Transverse colon (tissue), 4 donors: Measurements from ENCODE around the gene LMO1. TPM values are rescaled to one million over a fixed set of nuclear protein-coding genes. Genes with fewer than 3 reads are reported as not detected.

Experiments used
- DNase-seq: peaks from one replicate; pipeline ENCODE4 v3.0.0-alpha.2; 2019
- H3K27ac ChIP-seq, 4 donors: fragments of 200-600 bp; sonication (generic); 2 replicates each; pipeline ENCODE4 v1.5.1; 2016 to 2018; ENCODE audit warnings: inconsistent platforms in 4 of 4
- H3K27me3 ChIP-seq: fragments of 200-600 bp; sonication (generic); 2 replicates; pipeline ENCODE4 v1.5.1; 2017; ENCODE audit warnings: inconsistent platforms
- H3K36me3 ChIP-seq, 4 donors: fragments of 200-600 bp; sonication (generic); 2 replicates each; pipeline ENCODE4 v1.5.1; 2017 to 2019; ENCODE audit warnings: inconsistent platforms in 4 of 4
- H3K4me1 ChIP-seq, 4 donors: fragments of 200-600 bp; sonication (generic); 2 replicates each; pipeline ENCODE4 v1.5.1; 2017 to 2020; ENCODE audit warnings: inconsistent platforms in 4 of 4
- H3K4me3 ChIP-seq, 4 donors: fragments of 200-600 bp; sonication (generic); 1 replicate in 1 of 4; 2 replicates in 3 of 4; pipeline versions ENCODE4 v1.5.1 to v1.6.1; 2017 to 2019; ENCODE audit warnings: inconsistent platforms in 4 of 4
- H3K9me3 ChIP-seq, 2 donors: fragments of 200-600 bp; sonication (generic); 2 replicates each; pipeline ENCODE4 v1.5.1; 2017 to 2019; ENCODE audit warnings: inconsistent platforms in 2 of 2
- EP300 ChIP-seq: sonication (generic); formaldehyde crosslinking; IDR thresholded peaks from one replicate; pipeline ENCODE4 v1.6.1; 2017; ENCODE audit warnings: antibody characterized with exemption, low read depth
- POLR2A ChIP-seq: fragments of 450-650 bp; IDR thresholded peaks from one replicate; pipeline ENCODE4 v1.6.1; 2016; ENCODE audit warnings: antibody characterized with exemption, mild to moderate bottlenecking, moderate library complexity
- POLR2AphosphoS5 ChIP-seq, 3 donors: sonication (generic); formaldehyde crosslinking; IDR thresholded peaks; one replicate each; pipeline ENCODE4 v1.6.1; 2016; ENCODE audit warnings: antibody characterized with exemption in 3 of 3
- WGBS, 2 donors: methylation state at CpG; one replicate each; pipeline ENCODE4 v1.1.5; 2018; ENCODE audit warnings: low coverage in 1 of 2; 5-methylcytosine and 5-hydroxymethylcytosine counted together
- in situ Hi-C, 4 donors: fragments of 200-750 bp; cut with MboI; loops; one replicate each; pipeline versions ENCODE4 v1.15.0 to v1.15.1; 2017; ENCODE audit warnings: low sequenced_read_pairs in 3 of 4, low pct_ligation_motif_present in 1 of 4, low pct_unique_long_range_greater_than_20kb in 1 of 4
- intact Hi-C: fragments of 100-400 bp; cut with DNase I; formaldehyde crosslinking; loops from one replicate; pipeline ENCODE4 v1.15.1; 2023; ENCODE audit warnings: low total_unique reads
- total RNA-seq, 4 donors: library from RNA; depleted of rRNA; stranded (reverse); fragments of >200 nt; gene quantifications; one replicate each; pipeline ENCODE4 v1.1.0, GENCODE V29; 2016
- TF ChIP-seq, protein P1 (sequence below), 5 experiments: fragments of 200-600 bp in 3 of 5; fragments of 450-650 bp in 2 of 5; sonication (generic) in 3 of 5; IDR thresholded peaks; 1 replicate in 2 of 5; 2 replicates in 3 of 5; pipeline ENCODE4 v1.5.1; 2016 to 2017; ENCODE audit warnings: antibody characterized with exemption in 5 of 5, inconsistent platforms in 3 of 5, mild to moderate bottlenecking in 2 of 5, moderate library complexity in 1 of 5

Gene LMO1
- total RNA-seq, 4 donors from 2014 or later: not detected

DNA sequence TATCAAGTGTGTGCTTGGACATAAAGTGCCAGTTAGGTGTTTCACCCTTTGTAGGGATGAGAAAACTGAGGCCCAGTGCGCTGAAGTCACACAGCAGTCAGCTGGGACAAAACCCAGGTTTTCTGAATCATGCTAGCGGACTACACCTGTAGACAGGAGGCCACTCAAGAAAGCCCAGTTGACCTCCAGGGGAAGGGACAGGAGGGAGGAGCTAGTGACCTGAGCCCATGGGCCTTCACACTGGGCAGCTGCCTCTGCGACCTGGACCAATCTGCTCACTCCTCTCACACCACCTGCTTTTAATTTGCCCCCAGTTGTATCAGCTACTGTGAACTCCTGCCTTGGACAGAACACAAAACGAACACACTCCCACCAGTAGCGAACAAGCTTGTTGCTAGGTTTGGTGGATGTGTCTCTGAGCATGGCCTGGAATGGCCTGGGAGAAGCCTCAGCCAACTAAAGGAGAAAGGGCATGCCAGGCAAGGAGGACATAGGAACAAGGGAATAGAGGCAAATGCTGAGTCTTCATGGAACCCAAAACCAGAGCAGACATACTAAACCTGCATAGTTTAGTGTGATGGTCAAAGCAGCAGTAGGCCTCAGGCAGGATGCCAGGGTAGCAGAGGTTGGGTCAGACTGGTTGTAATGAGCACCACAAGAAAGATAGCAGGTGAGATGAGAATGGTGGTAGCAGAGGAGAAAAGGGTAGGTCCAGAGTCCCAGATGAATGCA is 7.2 kb downstream of the LMO1 start:
- no peaks in the 10 kb centered on the region for H3K4me1 ChIP-seq
- TF ChIP-seq POLR2AphosphoS5 (IDR thresholded peaks at IDR 0.05): no peak
- TF ChIP-seq, protein P1, sequence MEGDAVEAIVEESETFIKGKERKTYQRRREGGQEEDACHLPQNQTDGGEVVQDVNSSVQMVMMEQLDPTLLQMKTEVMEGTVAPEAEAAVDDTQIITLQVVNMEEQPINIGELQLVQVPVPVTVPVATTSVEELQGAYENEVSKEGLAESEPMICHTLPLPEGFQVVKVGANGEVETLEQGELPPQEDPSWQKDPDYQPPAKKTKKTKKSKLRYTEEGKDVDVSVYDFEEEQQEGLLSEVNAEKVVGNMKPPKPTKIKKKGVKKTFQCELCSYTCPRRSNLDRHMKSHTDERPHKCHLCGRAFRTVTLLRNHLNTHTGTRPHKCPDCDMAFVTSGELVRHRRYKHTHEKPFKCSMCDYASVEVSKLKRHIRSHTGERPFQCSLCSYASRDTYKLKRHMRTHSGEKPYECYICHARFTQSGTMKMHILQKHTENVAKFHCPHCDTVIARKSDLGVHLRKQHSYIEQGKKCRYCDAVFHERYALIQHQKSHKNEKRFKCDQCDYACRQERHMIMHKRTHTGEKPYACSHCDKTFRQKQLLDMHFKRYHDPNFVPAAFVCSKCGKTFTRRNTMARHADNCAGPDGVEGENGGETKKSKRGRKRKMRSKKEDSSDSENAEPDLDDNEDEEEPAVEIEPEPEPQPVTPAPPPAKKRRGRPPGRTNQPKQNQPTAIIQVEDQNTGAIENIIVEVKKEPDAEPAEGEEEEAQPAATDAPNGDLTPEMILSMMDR (IDR thresholded peaks at IDR 0.05): no peak
- TF ChIP-seq EP300: no peak
- TF ChIP-seq POLR2A: no peak
- no peaks in the 10 kb centered on the region for H3K36me3 ChIP-seq
- H3K27ac ChIP-seq: no peak overlapping the region
- H3K9me3 ChIP-seq: no peaks in the 10 kb centered on the region
- intact Hi-C loops: no loop called here
- H3K27me3 ChIP-seq: peaks cover 9% of the 10 kb centered on the region
- in situ Hi-C loops: no loop called here
- no peak for DNase-seq
- no peak overlapping the region for H3K4me3 ChIP-seq
- 89 to 100% methylated on average over 1 to 5 of the region's 5 CpGs for WGBS, 2 donors

DNA sequence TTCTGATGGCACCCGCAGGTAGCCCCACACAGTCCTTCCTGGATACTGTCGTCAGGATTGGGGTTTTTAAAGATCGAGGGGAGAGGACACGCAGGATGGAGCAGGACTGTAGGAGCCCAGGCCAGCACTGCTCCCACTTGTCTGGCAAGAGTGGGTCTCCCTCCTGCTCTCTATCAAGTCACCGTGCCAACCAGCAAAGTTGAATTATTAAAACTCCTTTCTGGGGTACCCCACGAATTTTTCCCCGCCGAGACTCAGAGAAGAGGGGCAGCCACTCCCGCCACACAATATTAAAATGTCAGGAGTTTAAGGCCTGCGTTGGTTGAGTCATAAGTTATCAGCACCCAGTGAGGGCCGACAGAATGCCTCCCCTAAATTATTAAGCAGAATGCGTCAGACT is 10.1 kb downstream of the LMO1 start:
- Histone ChIP-seq H3K4me1 (no peaks in the 10 kb centered on the region), H3K9me3 (no peaks in the 10 kb centered on the region), H3K27ac (no peak overlapping the region), H3K4me3 (no peak overlapping the region), H3K36me3 (no peaks in the 10 kb centered on the region), H3K27me3 (no peaks in the 10 kb centered on the region)
- intact Hi-C loops (no loop called here), in situ Hi-C loops (no loop called here)
- DNase-seq: no peak
- WGBS, 2 donors: 67 to 80% methylated on average over 3 to 12 of the region's 12 CpGs
- TF ChIP-seq POLR2A (no peak), POLR2AphosphoS5 (IDR thresholded peaks at IDR 0.05) (no peak), EP300 (no peak)
- TF ChIP-seq, protein P1 (IDR thresholded peaks at IDR 0.05): no peak

DNA sequence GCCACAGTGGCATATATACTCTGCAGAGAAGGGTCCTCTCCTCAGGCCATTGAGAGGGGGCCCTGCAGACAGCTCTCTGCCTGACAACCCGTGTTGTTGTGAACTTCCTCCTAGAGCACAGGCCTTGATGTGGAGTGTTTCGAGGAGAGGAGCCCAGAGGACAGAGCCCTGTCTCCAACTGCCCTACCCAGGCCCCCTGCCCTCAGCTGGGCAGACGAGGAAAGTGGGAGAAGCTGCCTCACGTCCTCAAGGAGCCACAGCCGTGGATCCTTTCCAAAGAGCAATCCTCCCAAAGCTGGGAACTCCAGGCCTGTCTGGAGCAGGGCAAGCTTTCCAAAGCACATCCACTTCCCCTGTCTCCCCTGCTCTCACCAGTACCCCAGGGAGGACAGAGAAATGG is 10.7 kb downstream of the LMO1 start:
- H3K4me3 ChIP-seq: no peak overlapping the region
- 88% methylated on average over 5 of the region's 5 CpGs; no CpG with 5 or more reads in 1 of the 2 donors for WGBS, 2 donors
- DNase-seq: no peak
- no peak overlapping the region for H3K27ac ChIP-seq
- TF ChIP-seq EP300: no peak
- no peak for TF ChIP-seq POLR2A
- no peak for TF ChIP-seq POLR2AphosphoS5 (IDR thresholded peaks at IDR 0.05)
- TF ChIP-seq, protein P1 (IDR thresholded peaks at IDR 0.05): no peak
- no peaks in the 10 kb centered on the region for H3K36me3 ChIP-seq
- intact Hi-C loops (no loop called here), in situ Hi-C loops (no loop called here)
- no peaks in the 10 kb centered on the region for H3K4me1 ChIP-seq
- H3K27me3 ChIP-seq: no peaks in the 10 kb centered on the region
- no peaks in the 10 kb centered on the region for H3K9me3 ChIP-seq

DNA sequence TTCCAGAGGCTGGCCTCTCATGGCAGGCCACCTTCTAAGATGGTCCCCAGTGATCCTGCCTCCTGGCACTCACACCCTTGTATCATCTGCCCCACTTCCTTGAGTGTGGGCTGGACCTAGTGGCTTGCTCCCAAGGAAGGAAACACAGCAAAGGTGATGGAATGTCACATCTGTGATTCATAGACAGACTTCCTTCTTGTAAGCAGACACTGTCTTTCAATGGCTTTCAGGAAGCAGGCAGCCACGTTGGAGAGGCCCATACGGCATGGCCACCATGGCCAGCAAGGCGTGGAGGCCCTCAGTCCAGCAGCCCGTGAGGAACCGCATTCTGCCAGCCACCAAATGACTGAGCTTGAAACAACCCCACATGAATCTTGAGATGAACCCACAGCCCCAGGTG is 11.3 kb downstream of the LMO1 start:
- intact Hi-C loops (no loop called here), in situ Hi-C loops (no loop called here)
- DNase-seq: no peak
- Histone ChIP-seq H3K4me3 (no peak overlapping the region), H3K9me3 (no peaks in the 10 kb centered on the region), H3K36me3 (no peaks in the 10 kb centered on the region), H3K4me1 (no peaks in the 10 kb centered on the region), H3K27me3 (no peaks in the 10 kb centered on the region), H3K27ac (no peak overlapping the region)
- TF ChIP-seq EP300 (no peak), POLR2AphosphoS5 (IDR thresholded peaks at IDR 0.05) (no peak), POLR2A (no peak)
- TF ChIP-seq, protein P1 (IDR thresholded peaks at IDR 0.05): no peak
- 77% methylated on average over 5 of the region's 5 CpGs; no CpG with 5 or more reads in 1 of the 2 donors for WGBS, 2 donors
